ENCODE results near the gene AMOTL2. TPM values are rescaled to one million over a fixed set of nuclear protein-coding genes. Genes with fewer than 3 reads are reported as not detected.

Gene AMOTL2
- total RNA-seq, 4 donors from 2014 or later: 49.4 to 87.5 (median 61.4) TPM

DNA sequence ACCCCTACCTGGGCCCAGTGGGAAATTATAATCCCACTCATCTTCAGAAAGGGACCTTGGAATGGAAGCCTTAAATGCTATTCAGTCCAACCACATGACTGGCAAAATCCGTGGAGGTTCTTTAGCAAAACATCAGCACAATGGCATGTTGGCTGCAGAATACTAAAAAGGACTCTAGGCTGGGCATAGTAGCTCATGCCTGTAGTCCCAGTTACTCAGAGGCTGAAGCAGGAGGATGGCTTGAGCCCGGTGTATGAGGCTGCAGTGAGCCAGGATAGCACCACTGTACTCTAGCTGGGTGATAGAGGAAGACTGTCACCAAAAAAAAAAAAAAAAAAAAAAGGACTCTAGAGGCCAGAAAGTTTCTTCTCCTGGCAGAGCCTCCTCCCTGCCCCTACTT lies 63.0 kb downstream of the AMOTL2 start:
- Histone ChIP-seq H3K9me3 (no peaks in the 10 kb centered on the region), H3K36me3 (no peaks in the 10 kb centered on the region), H3K27me3 (no peaks in the 10 kb centered on the region), H3K4me1 (peaks cover 10 to 16% of the 10 kb centered on the region in 2 donors), H3K27ac (peak overlapping the region; percentile 90 to 95), H3K4me3 (no peak overlapping the region)
- intact Hi-C loops (cut with DNase I; ENCODE audit: low total_unique reads): loop anchor here (5.0 kb wide), 1 partner anchor 51 kb away; no protein-coding TSS in a partner anchor
- TF ChIP-seq POLR2A (IDR thresholded peaks at IDR 0.05): no peak
- TF ChIP-seq, protein P1, sequence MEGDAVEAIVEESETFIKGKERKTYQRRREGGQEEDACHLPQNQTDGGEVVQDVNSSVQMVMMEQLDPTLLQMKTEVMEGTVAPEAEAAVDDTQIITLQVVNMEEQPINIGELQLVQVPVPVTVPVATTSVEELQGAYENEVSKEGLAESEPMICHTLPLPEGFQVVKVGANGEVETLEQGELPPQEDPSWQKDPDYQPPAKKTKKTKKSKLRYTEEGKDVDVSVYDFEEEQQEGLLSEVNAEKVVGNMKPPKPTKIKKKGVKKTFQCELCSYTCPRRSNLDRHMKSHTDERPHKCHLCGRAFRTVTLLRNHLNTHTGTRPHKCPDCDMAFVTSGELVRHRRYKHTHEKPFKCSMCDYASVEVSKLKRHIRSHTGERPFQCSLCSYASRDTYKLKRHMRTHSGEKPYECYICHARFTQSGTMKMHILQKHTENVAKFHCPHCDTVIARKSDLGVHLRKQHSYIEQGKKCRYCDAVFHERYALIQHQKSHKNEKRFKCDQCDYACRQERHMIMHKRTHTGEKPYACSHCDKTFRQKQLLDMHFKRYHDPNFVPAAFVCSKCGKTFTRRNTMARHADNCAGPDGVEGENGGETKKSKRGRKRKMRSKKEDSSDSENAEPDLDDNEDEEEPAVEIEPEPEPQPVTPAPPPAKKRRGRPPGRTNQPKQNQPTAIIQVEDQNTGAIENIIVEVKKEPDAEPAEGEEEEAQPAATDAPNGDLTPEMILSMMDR (IDR thresholded peaks at IDR 0.05): no peak
- DNase-seq: no peak

DNA sequence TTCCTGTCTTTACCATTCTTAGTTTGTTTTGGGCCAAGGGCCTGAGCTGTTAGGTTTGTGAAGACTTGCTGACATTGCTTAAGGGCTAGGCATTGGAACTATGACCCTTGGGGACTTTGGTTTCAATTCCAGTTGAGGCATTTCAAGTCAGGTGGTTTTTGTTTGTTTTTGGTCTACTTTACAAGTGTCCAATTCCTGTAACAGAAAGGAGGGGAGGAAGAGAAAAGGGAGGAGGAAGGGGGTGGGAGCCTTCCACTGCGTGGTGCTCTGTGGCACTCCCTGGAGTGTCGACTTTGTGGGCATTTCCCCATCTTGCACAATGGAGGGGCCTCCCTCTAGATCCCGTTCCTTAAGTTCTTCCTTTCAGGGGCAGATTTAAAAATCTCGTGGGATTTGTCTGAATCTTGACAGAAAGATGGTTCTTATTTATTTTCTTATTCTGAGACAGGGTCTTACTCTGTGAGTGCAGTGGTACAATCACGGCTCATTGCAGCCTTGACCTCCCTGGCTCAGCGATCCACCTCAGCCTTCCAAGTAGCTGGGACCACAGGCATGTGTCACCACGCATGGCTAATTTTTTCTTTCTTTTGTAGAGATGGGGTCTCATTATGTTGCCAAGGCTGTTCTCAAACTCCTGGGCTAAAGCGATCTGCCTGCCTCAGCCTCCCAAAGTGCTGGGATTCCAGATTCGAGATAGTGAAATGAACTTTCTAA lies 64.1 kb downstream of the AMOTL2 start:
- no peaks in the 10 kb centered on the region for H3K9me3 ChIP-seq
- H3K4me3 ChIP-seq: no peak overlapping the region
- H3K4me1 ChIP-seq: peaks cover 8 to 16% of the 10 kb centered on the region in 2 donors
- no peaks in the 10 kb centered on the region for H3K36me3 ChIP-seq
- H3K27me3 ChIP-seq: no peaks in the 10 kb centered on the region
- no peak for TF ChIP-seq POLR2A (IDR thresholded peaks at IDR 0.05)
- TF ChIP-seq, protein P1 (IDR thresholded peaks at IDR 0.05): no peak
- intact Hi-C loops (cut with DNase I; ENCODE audit: low total_unique reads): loop anchor here (2.0 to 5.0 kb wide), 2 partner anchors 52 to 163 kb away; no protein-coding TSS in a partner anchor
- no peak for DNase-seq
- H3K27ac ChIP-seq: peak overlapping the region in 1 of 2 donors; percentile 90

DNA sequence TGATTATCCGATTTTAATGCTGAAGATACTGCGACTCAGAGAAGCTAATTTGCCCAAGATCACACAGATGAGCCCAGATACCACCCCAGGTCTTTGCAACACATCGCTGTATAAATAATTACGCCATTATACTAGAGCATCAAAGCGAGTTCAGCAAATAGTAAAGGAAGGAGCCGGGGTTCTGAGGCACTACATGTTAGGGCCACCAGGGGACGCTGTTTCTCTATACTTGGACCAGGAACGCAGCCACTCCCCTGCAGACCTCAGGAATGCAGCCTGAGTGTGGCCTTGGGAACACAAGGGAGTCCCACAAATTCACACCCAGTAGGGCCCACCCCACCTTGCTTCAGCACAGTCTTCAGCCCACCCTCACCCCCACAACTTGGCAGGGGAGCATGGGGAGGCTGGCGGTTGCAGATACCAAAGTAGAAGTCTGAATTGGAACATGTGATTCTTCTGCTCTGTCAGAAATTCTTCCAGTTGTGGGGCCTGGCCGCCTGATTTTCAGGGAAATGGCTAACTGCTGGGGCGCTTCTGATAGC lies 65.8 kb downstream of the AMOTL2 start:
- peak overlapping the region; percentile 81 to 84 for H3K27ac ChIP-seq
- no peak overlapping the region for H3K4me3 ChIP-seq
- DNase-seq: peak; percentile 88 to 89
- TF ChIP-seq, protein P1 (IDR thresholded peaks at IDR 0.05): peak; percentile 99 to 100 (median 100)
- TF ChIP-seq POLR2A (IDR thresholded peaks at IDR 0.05): no peak
- intact Hi-C loops (cut with DNase I; ENCODE audit: low total_unique reads): loop anchor here (2.0 kb wide), 1 partner anchor 164 kb away; no protein-coding TSS in a partner anchor
- no peaks in the 10 kb centered on the region for H3K36me3 ChIP-seq
- H3K9me3 ChIP-seq: no peaks in the 10 kb centered on the region
- peaks cover 0 to 4% of the 10 kb centered on the region in 2 donors for H3K4me1 ChIP-seq
- no peaks in the 10 kb centered on the region for H3K27me3 ChIP-seq

DNA sequence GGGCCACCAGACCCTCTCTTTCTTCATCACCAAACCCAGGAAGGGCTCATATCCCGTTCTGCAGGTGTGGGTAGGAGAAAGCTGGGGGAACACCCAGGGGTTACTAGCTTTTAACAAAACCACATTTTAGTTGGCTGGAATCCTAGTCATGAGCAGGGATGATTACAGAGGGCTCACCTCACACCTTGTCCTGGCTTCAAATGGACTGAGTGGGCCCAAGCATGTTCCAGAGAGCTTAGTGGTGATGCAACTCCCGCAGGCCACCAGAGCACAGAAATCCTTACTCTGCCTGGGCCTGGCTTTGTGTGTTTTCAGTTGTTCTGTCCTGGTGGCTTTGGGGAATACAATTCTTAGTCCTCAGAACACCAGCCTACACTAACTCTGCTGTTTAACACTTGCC lies 66.8 kb downstream of the AMOTL2 start:
- H3K9me3 ChIP-seq: no peaks in the 10 kb centered on the region
- H3K27ac ChIP-seq: no peak overlapping the region
- no peaks in the 10 kb centered on the region for H3K36me3 ChIP-seq
- H3K27me3 ChIP-seq: no peaks in the 10 kb centered on the region
- no peak overlapping the region for H3K4me3 ChIP-seq
- intact Hi-C loops (cut with DNase I; ENCODE audit: low total_unique reads): no loop called here
- no peak for DNase-seq
- peaks cover 0 to 4% of the 10 kb centered on the region in 2 donors for H3K4me1 ChIP-seq
- TF ChIP-seq POLR2A (IDR thresholded peaks at IDR 0.05): no peak
- TF ChIP-seq, protein P1 (IDR thresholded peaks at IDR 0.05): no peak

DNA sequence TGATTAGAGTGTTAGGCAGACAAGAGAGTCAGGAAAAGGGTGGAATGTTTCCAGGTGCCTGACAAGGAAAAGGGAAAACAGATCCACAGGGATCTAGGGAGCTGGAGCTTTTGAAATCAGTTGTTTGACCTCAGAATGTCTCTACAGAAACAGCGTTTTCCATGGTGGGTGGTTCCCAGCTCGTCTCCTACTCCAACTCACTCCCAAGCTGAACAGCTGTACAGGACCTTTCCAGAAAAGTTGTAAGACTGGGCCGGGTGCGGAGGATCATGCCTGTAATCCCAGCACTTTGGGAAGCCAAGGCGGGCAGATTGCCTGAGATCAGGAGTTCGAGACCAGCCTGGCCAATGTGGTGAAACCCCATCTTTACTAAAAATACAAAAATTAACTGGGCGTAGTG lies 67.9 kb downstream of the AMOTL2 start:
- Histone ChIP-seq H3K27ac (peak overlapping the region; percentile 5 to 28), H3K36me3 (no peaks in the 10 kb centered on the region), H3K4me3 (no peak overlapping the region), H3K27me3 (no peaks in the 10 kb centered on the region), H3K4me1 (peaks cover 0 to 4% of the 10 kb centered on the region in 2 donors), H3K9me3 (no peaks in the 10 kb centered on the region)
- peak; percentile 47 to 58 for DNase-seq
- TF ChIP-seq POLR2A (IDR thresholded peaks at IDR 0.05): no peak
- TF ChIP-seq, protein P1 (IDR thresholded peaks at IDR 0.05): no peak
- intact Hi-C loops (cut with DNase I; ENCODE audit: low total_unique reads): no loop called here
